Measurements from ENCODE around the gene CARD14.
"Not testable (repeated sequence)": the region's sequence is repeated elsewhere in the genome, so short reads cannot be mapped to it uniquely, and the experiment has no call there.

The CARD14 gene

GRCh38 chr17:80141463-80142165 is 28.2 kb upstream of the CARD14 start:
- Histone ChIP-seq H3K4me1 (ENCODE audit: insufficient read depth, low read length) (peaks cover 6% of the 10 kb centered on the region), H3K9ac (ENCODE audit: low read depth, low read length) (no peak overlapping the region), H3K9me3 (ENCODE audit: control insufficient read depth, insufficient read depth, low read length) (no peaks in the 10 kb centered on the region), H3K36me3 (ENCODE audit: insufficient read depth, low read length) (peaks cover 71% of the 10 kb centered on the region)

- no peaks in the 10 kb centered on the region for H3K9me3 ChIP-seq (ENCODE audit: control insufficient read depth, insufficient read depth, low read length)
- H3K36me3 ChIP-seq (ENCODE audit: insufficient read depth, low read length) = peaks cover 57% of the 10 kb centered on the region
- H3K9ac ChIP-seq (ENCODE audit: low read depth, low read length) = no peak overlapping the region
- H3K4me1 ChIP-seq (ENCODE audit: insufficient read depth, low read length) = peaks cover 6% of the 10 kb centered on the region
These were observed 26.9 kb upstream of the CARD14 start for GRCh38 chr17:80142929-80143328.

- Histone ChIP-seq H3K36me3 (ENCODE audit: insufficient read depth, low read length) (peaks cover 33% of the 10 kb centered on the region), H3K4me1 (ENCODE audit: insufficient read depth, low read length) (peaks cover 6% of the 10 kb centered on the region), H3K9ac (ENCODE audit: low read depth, low read length) (peak overlapping the region; percentile 80; the same call in 1 of the 2 replicates), H3K9me3 (ENCODE audit: control insufficient read depth, insufficient read depth, low read length) (no peaks in the 10 kb centered on the region)
These were observed 24.5 kb upstream of the CARD14 start for GRCh38 chr17:80145076-80146075.

GRCh38 chr17:80146121-80147034 is 23.5 kb upstream of the CARD14 start:
- peaks cover 6% of the 10 kb centered on the region for H3K4me1 ChIP-seq (ENCODE audit: insufficient read depth, low read length)
- H3K9ac ChIP-seq (ENCODE audit: low read depth, low read length) = peak overlapping the region; percentile 80
- peaks cover 25% of the 10 kb centered on the region for H3K36me3 ChIP-seq (ENCODE audit: insufficient read depth, low read length)
- H3K9me3 ChIP-seq (ENCODE audit: control insufficient read depth, insufficient read depth, low read length) = no peaks in the 10 kb centered on the region

GRCh38 chr17:80147035-80147822 is 22.6 kb upstream of the CARD14 start, which contains the start of gene EIF4A3:
Gene EIF4A3, minus strand, starts transcription at chr17:80147128. Its CDS starts 167 bp downstream, at chr17:80146961.
- H3K4me1 ChIP-seq (ENCODE audit: insufficient read depth, low read length) = peaks cover 12% of the 10 kb centered on the region
- peaks cover 16% of the 10 kb centered on the region for H3K36me3 ChIP-seq (ENCODE audit: insufficient read depth, low read length)
- peak within 1 kb of the TSS; percentile 80 for H3K9ac ChIP-seq (ENCODE audit: low read depth, low read length)
- no peaks in the 10 kb centered on the region for H3K9me3 ChIP-seq (ENCODE audit: control insufficient read depth, insufficient read depth, low read length)

GRCh38 chr17:80151333-80151732 is 18.5 kb upstream of the CARD14 start:
- no peaks in the 10 kb centered on the region for H3K36me3 ChIP-seq (ENCODE audit: insufficient read depth, low read length)
- peaks cover 20% of the 10 kb centered on the region for H3K4me1 ChIP-seq (ENCODE audit: insufficient read depth, low read length)
- no peak overlapping the region for H3K9ac ChIP-seq (ENCODE audit: low read depth, low read length)
- H3K9me3 ChIP-seq (ENCODE audit: control insufficient read depth, insufficient read depth, low read length) = peaks cover 7% of the 10 kb centered on the region; the same call in 1 of the 2 replicates

GRCh38 chr17:80152081-80152702 is 17.6 kb upstream of the CARD14 start:
- Histone ChIP-seq H3K9me3 (ENCODE audit: control insufficient read depth, insufficient read depth, low read length) (peaks cover 10% of the 10 kb centered on the region; the same call in 1 of the 2 replicates), H3K4me1 (ENCODE audit: insufficient read depth, low read length) (peaks cover 20% of the 10 kb centered on the region), H3K36me3 (ENCODE audit: insufficient read depth, low read length) (no peaks in the 10 kb centered on the region), H3K9ac (ENCODE audit: low read depth, low read length) (no peak overlapping the region)

GRCh38 chr17:80153004-80153403 is 16.8 kb upstream of the CARD14 start:
- Histone ChIP-seq H3K36me3 (ENCODE audit: insufficient read depth, low read length) (no peaks in the 10 kb centered on the region), H3K9ac (ENCODE audit: low read depth, low read length) (no peak overlapping the region)

GRCh38 chr17:80154166-80154565 is 15.7 kb upstream of the CARD14 start:
- Histone ChIP-seq H3K9me3 (ENCODE audit: control insufficient read depth, insufficient read depth, low read length) (peaks cover 11% of the 10 kb centered on the region; the same call in 1 of the 2 replicates), H3K9ac (ENCODE audit: low read depth, low read length) (no peak overlapping the region; the same call in 1 of the 2 replicates), H3K36me3 (ENCODE audit: insufficient read depth, low read length) (no peaks in the 10 kb centered on the region), H3K4me1 (ENCODE audit: insufficient read depth, low read length) (peaks cover 20% of the 10 kb centered on the region)

More at GRCh38 chr17:80153004-80153403, 16.8 kb upstream of the CARD14 start:
- Histone ChIP-seq H3K9me3 (ENCODE audit: control insufficient read depth, insufficient read depth, low read length) (peaks cover 11% of the 10 kb centered on the region; the same call in 1 of the 2 replicates), H3K4me1 (ENCODE audit: insufficient read depth, low read length) (peaks cover 20% of the 10 kb centered on the region)

- H3K9ac ChIP-seq (ENCODE audit: low read depth, low read length); H3K36me3 ChIP-seq (ENCODE audit: insufficient read depth, low read length): not testable (repeated sequence)
- Histone ChIP-seq H3K9me3 (ENCODE audit: control insufficient read depth, insufficient read depth, low read length) (peaks cover 11% of the 10 kb centered on the region; the same call in 1 of the 2 replicates), H3K4me1 (ENCODE audit: insufficient read depth, low read length) (peaks cover 29% of the 10 kb centered on the region)
These were observed 14.2 kb upstream of the CARD14 start for GRCh38 chr17:80155600-80155999.

- no peaks in the 10 kb centered on the region for H3K36me3 ChIP-seq (ENCODE audit: insufficient read depth, low read length)
- peaks cover 18% of the 10 kb centered on the region for H3K4me1 ChIP-seq (ENCODE audit: insufficient read depth, low read length)
- H3K9ac ChIP-seq (ENCODE audit: low read depth, low read length) = no peak overlapping the region
These were observed 11.0 kb upstream of the CARD14 start for GRCh38 chr17:80158846-80159245.

GRCh38 chr17:80160536-80160935 is 9.3 kb upstream of the CARD14 start:
- Histone ChIP-seq H3K9ac (ENCODE audit: low read depth, low read length) (no peak overlapping the region; the same call in 1 of the 2 replicates), H3K9me3 (ENCODE audit: control insufficient read depth, insufficient read depth, low read length) (peaks cover 5% of the 10 kb centered on the region; the same call in 1 of the 2 replicates), H3K4me1 (ENCODE audit: insufficient read depth, low read length) (peaks cover 14% of the 10 kb centered on the region), H3K36me3 (ENCODE audit: insufficient read depth, low read length) (no peaks in the 10 kb centered on the region)

More at GRCh38 chr17:80158846-80159245, 11.0 kb upstream of the CARD14 start:
- peaks cover 11% of the 10 kb centered on the region; the same call in 1 of the 2 replicates for H3K9me3 ChIP-seq (ENCODE audit: control insufficient read depth, insufficient read depth, low read length)
